Ectodermal cell (in vitro differentiated cells): ENCODE measurements around the gene ZNF784.

Experiments used
- H3K27ac ChIP-seq: 2 replicates; pipeline ENCODE4 v1.7.0; 2013; ENCODE audit warnings: mild to moderate bottlenecking, low read depth, low read length; ENCODE audit not compliant: insufficient read depth, poor library complexity, severe bottlenecking
- H3K27me3 ChIP-seq: 2 replicates; pipeline ENCODE4 v1.7.0; 2013; ENCODE audit warnings: mild to moderate bottlenecking, low read length; ENCODE audit not compliant: insufficient read depth, control insufficient read depth, poor library complexity, severe bottlenecking
- H3K36me3 ChIP-seq: one replicate; pipeline ENCODE4 v1.7.0; 2013; ENCODE audit warnings: low read length; ENCODE audit not compliant: control insufficient read depth, insufficient read depth
- H3K4me1 ChIP-seq: one replicate; pipeline ENCODE4 v1.7.0; 2013; ENCODE audit warnings: low read length; ENCODE audit not compliant: control insufficient read depth, insufficient read depth
- H3K4me3 ChIP-seq: 2 replicates; pipeline ENCODE4 v1.7.0; 2013; ENCODE audit warnings: low read depth, low read length, control low read depth; ENCODE audit not compliant: insufficient read depth
- H3K9me3 ChIP-seq: 2 replicates; pipeline ENCODE4 v1.7.0; 2013; ENCODE audit warnings: mild to moderate bottlenecking, low read length, moderate library complexity; ENCODE audit not compliant: control insufficient read depth
- WGBS, 2 experiments: methylation state at CpG; one replicate each; pipeline ENCODE4 v1.1.7; 2013; ENCODE audit warnings: missing lambda C conversion rate in 2 of 2; 5-methylcytosine and 5-hydroxymethylcytosine counted together

The ZNF784 gene

GRCh38 chr19:55667511-55667910, 43.1 kb upstream of the ZNF784 start:
- WGBS, 2 experiments = 93 to 97% methylated on average over 12 of the region's 12 CpGs

GRCh38 chr19:55667006-55667381, 42.6 kb upstream of the ZNF784 start:
- Histone ChIP-seq H3K27me3 (no peaks in the 10 kb centered on the region), H3K36me3 (peaks cover 71% of the 10 kb centered on the region), H3K27ac (no peak overlapping the region), H3K4me3 (no peak overlapping the region), H3K4me1 (no peaks in the 10 kb centered on the region), H3K9me3 (no peaks in the 10 kb centered on the region)
- 95 to 98% methylated on average over 4 of the region's 4 CpGs for WGBS, 2 experiments

More at GRCh38 chr19:55667511-55667910, 43.1 kb upstream of the ZNF784 start:
- Histone ChIP-seq H3K27ac (no peak overlapping the region), H3K36me3 (peaks cover 68% of the 10 kb centered on the region), H3K4me3 (no peak overlapping the region), H3K9me3 (no peaks in the 10 kb centered on the region), H3K4me1 (no peaks in the 10 kb centered on the region), H3K27me3 (no peaks in the 10 kb centered on the region)

GRCh38 chr19:55666343-55667005, 42.1 kb upstream of the ZNF784 start:
- 93 to 95% methylated on average over 12 of the region's 12 CpGs for WGBS, 2 experiments
- Histone ChIP-seq H3K9me3 (no peaks in the 10 kb centered on the region), H3K36me3 (peaks cover 77% of the 10 kb centered on the region), H3K4me1 (no peaks in the 10 kb centered on the region), H3K27ac (no peak overlapping the region), H3K27me3 (no peaks in the 10 kb centered on the region), H3K4me3 (no peak overlapping the region)

GRCh38 chr19:55663846-55664536, 39.6 kb upstream of the ZNF784 start:
- Histone ChIP-seq H3K36me3 (peaks cover 77% of the 10 kb centered on the region), H3K27me3 (no peaks in the 10 kb centered on the region)
- WGBS, 2 experiments = 92 to 93% methylated on average over 20 of the region's 20 CpGs

GRCh38 chr19:55661826-55662225, 37.5 kb upstream of the ZNF784 start:
- H3K9me3 ChIP-seq = no peaks in the 10 kb centered on the region
- H3K4me3 ChIP-seq = no peak overlapping the region
- peaks cover 8% of the 10 kb centered on the region for H3K4me1 ChIP-seq
- 90 to 91% methylated on average over 7 of the region's 7 CpGs for WGBS, 2 experiments
- no peaks in the 10 kb centered on the region for H3K27me3 ChIP-seq
- H3K27ac ChIP-seq = no peak overlapping the region
- H3K36me3 ChIP-seq = peaks cover 56% of the 10 kb centered on the region

More at GRCh38 chr19:55663846-55664536, 39.6 kb upstream of the ZNF784 start:
- no peak overlapping the region for H3K27ac ChIP-seq
- no peaks in the 10 kb centered on the region for H3K9me3 ChIP-seq
- no peak overlapping the region for H3K4me3 ChIP-seq
- H3K4me1 ChIP-seq = no peaks in the 10 kb centered on the region

- H3K36me3 ChIP-seq = peaks cover 47% of the 10 kb centered on the region
- no peak overlapping the region for H3K27ac ChIP-seq
- peaks cover 14% of the 10 kb centered on the region for H3K4me1 ChIP-seq
- H3K27me3 ChIP-seq = no peaks in the 10 kb centered on the region
- 94 to 95% methylated on average over 16 of the region's 16 CpGs for WGBS, 2 experiments
- H3K4me3 ChIP-seq = no peak overlapping the region
- H3K9me3 ChIP-seq = no peaks in the 10 kb centered on the region
Observed at GRCh38 chr19:55660991-55661390, 36.6 kb upstream of the ZNF784 start.

GRCh38 chr19:55660404-55660803, 36.0 kb upstream of the ZNF784 start:
- no peaks in the 10 kb centered on the region for H3K27me3 ChIP-seq
- no peaks in the 10 kb centered on the region for H3K9me3 ChIP-seq
- 95 to 97% methylated on average over 9 to 12 of the region's 12 CpGs for WGBS, 2 experiments
- peaks cover 14% of the 10 kb centered on the region for H3K4me1 ChIP-seq
- H3K27ac ChIP-seq = no peak overlapping the region
- peaks cover 45% of the 10 kb centered on the region for H3K36me3 ChIP-seq
- H3K4me3 ChIP-seq = no peak overlapping the region

GRCh38 chr19:55659822-55660221, 35.5 kb upstream of the ZNF784 start:
- H3K4me3 ChIP-seq = no peak overlapping the region
- 90 to 93% methylated on average over 6 to 8 of the region's 9 CpGs for WGBS, 2 experiments
- no peaks in the 10 kb centered on the region for H3K9me3 ChIP-seq
- H3K4me1 ChIP-seq = peaks cover 14% of the 10 kb centered on the region
- peaks cover 42% of the 10 kb centered on the region for H3K36me3 ChIP-seq
- no peak overlapping the region for H3K27ac ChIP-seq
- H3K27me3 ChIP-seq = no peaks in the 10 kb centered on the region

- H3K4me1 ChIP-seq = peaks cover 14% of the 10 kb centered on the region
- H3K27me3 ChIP-seq = no peaks in the 10 kb centered on the region
- WGBS, 2 experiments = 96% methylated on average over 37 of the region's 37 CpGs
- peaks cover 35% of the 10 kb centered on the region for H3K36me3 ChIP-seq
- no peak overlapping the region for H3K4me3 ChIP-seq
- H3K9me3 ChIP-seq = no peaks in the 10 kb centered on the region
- H3K27ac ChIP-seq = no peak overlapping the region
Observed at GRCh38 chr19:55658846-55659459, 34.6 kb upstream of the ZNF784 start.

GRCh38 chr19:55656988-55657747, 32.8 kb upstream of the ZNF784 start:
- no peak overlapping the region for H3K27ac ChIP-seq
- H3K9me3 ChIP-seq = no peaks in the 10 kb centered on the region
- WGBS, 2 experiments = 80 to 82% methylated on average over 18 of the region's 18 CpGs
- peak overlapping the region; percentile 99 for H3K4me3 ChIP-seq
- H3K27me3 ChIP-seq = no peaks in the 10 kb centered on the region
- peaks cover 18% of the 10 kb centered on the region for H3K36me3 ChIP-seq
- peaks cover 14% of the 10 kb centered on the region for H3K4me1 ChIP-seq
